Breast epithelium (tissue), 3 donors: ENCODE data around the gene TNC.

Source experiments
- CTCF ChIP-seq, 3 donors: fragments of 450-650 bp; IDR thresholded peaks; one replicate each; pipeline ENCODE4 v1.5.1; 2016 to 2017; ENCODE audit warnings: antibody characterized with exemption in 3 of 3, mild to moderate bottlenecking in 3 of 3, moderate library complexity in 3 of 3
- POLR2A ChIP-seq: fragments of 450-650 bp; IDR thresholded peaks from one replicate; pipeline ENCODE4 v1.6.1; 2016; ENCODE audit warnings: antibody characterized with exemption, mild to moderate bottlenecking, moderate library complexity

GRCh38 chr9:115164511-115164974 lies 46.6 kb upstream of the TNC start:
- TF ChIP-seq CTCF (IDR thresholded peaks at IDR 0.05): no peak
- no peak for TF ChIP-seq POLR2A
